Measurements from ENCODE around the gene TLN1. TPM values are rescaled to one million over a fixed set of nuclear protein-coding genes. Genes with fewer than 3 reads are reported as not detected.

Gene TLN1
- total and polyA plus RNA-seq, 8 donors: 53.2 to 399 (median 174) TPM

DNA sequence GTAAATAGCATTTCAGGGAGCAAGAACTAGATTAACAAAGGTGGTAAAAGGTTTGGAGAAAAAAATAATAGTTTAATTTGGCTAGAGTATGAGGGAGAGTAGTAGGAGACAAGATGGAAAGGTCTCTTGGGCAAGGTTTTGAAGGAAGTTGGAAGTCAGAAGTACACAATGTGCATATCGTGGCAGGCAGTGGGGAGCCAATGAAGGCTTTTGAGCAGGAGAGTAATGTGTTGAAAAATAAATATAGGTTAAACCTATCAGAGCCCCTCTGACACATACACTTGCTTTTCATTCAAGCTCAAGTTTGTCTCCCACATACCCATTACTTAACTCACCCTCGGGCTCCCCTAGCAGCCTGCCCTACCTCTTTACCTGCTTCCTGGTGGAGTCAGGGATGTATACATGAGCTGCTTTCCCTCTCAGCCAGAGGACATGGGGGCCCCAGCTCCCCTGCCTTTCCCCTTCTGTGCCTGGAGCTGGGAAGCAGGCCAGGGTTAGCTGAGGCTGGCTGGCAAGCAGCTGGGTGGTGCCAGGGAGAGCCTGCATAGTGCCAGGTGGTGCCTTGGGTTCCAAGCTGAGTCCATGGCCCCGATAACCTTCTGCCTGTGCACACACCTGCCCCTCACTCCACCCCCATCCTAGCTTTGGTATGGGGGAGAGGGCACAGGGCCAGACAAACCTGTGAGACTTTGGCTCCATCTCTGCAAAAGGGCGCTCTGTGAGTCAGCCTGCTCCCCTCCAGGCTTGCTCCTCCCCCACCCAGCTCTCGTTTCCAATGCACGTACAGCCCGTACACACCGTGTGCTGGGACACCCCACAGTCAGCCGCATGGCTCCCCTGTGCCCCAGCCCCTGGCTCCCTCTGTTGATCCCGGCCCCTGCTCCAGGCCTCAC lies 58.6 kb downstream of the TLN1 start, which contains the start of gene CA9:
Gene CA9, plus strand, starts transcription at position 797 of the 893 bp plus-strand sequence. Its CDS starts 32 bp downstream, at position 829.
- 19 to 57% (median 30%) methylated on average over 3 to 10 of the region's 10 CpGs for WGBS, 5 donors
- H3K27ac ChIP-seq: peak within 1 kb of the TSS; percentile 89 to 100 (median 89)
- peaks cover 30 to 72% (median 46%) of the 10 kb centered on the region in 4 donors for H3K4me1 ChIP-seq
- peak; percentile 83 to 95 for DNase-seq
- H3K9me3 ChIP-seq: no peaks in the 10 kb centered on the region
- intact Hi-C loops (cut with DNase I; ENCODE audit: low total_unique reads): no loop called here
- TF ChIP-seq POLR2AphosphoS5 (IDR thresholded peaks at IDR 0.05) (peak in 2 of 3 donors; percentile 75 to 84), POLR2A (IDR thresholded peaks at IDR 0.05) (peak in 1 of 4 donors; percentile 85), EP300 (IDR thresholded peaks at IDR 0.05) (no peak)
- TF ChIP-seq, protein P1, sequence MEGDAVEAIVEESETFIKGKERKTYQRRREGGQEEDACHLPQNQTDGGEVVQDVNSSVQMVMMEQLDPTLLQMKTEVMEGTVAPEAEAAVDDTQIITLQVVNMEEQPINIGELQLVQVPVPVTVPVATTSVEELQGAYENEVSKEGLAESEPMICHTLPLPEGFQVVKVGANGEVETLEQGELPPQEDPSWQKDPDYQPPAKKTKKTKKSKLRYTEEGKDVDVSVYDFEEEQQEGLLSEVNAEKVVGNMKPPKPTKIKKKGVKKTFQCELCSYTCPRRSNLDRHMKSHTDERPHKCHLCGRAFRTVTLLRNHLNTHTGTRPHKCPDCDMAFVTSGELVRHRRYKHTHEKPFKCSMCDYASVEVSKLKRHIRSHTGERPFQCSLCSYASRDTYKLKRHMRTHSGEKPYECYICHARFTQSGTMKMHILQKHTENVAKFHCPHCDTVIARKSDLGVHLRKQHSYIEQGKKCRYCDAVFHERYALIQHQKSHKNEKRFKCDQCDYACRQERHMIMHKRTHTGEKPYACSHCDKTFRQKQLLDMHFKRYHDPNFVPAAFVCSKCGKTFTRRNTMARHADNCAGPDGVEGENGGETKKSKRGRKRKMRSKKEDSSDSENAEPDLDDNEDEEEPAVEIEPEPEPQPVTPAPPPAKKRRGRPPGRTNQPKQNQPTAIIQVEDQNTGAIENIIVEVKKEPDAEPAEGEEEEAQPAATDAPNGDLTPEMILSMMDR (IDR thresholded peaks at IDR 0.05): peak in 1 of 7 experiments; percentile 8
- peaks cover 0 to 12% (median 0%) of the 10 kb centered on the region in 3 donors for H3K27me3 ChIP-seq
- peak within 1 kb of the TSS; percentile 50 to 72 (median 53) for H3K4me3 ChIP-seq
- H3K36me3 ChIP-seq: peaks cover 0 to 5% (median 0%) of the 10 kb centered on the region in 4 donors

DNA sequence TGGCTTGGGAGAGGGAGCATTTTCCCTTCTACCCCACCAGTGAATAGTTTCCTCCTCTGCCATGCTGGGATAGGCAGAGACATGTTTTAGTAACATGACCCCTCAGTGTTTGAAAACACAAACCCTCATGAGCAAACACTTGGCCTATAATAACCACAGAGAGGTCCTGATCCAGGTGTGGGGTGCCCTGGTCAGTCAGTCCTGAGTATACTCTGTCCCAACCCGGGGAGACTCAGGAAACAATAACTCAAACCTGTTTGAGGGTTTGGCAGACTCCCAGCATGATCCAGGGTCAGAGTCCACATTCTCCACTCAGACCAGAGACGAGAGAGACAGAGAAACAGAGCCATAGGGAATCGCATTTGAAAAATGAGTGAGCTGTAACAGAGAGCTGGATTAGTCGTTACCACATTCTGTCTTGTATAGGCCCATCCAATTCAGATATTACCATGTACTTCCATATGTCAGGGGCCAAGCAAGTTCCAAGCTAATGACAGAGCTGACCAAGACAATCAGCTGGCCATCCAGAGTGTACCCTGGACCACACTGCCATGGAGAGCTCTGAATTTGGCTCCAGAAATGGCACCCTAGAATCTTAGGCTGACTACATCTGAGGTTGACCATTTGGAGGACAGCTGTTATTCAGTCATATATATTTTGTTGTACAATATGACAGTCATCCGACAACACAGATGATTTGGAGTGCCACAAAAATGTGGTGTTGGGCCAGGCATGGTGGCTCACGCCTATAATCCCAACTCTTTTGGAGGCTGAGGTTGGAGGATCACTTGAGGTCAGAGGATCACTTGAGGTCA lies 62.5 kb downstream of the TLN1 start:
- TF ChIP-seq POLR2AphosphoS5 (IDR thresholded peaks at IDR 0.05) (peak in 2 of 3 donors; percentile 52 to 79), EP300 (IDR thresholded peaks at IDR 0.05) (no peak)
- Histone ChIP-seq H3K9me3 (no peaks in the 10 kb centered on the region), H3K27ac (peak overlapping the region; percentile 71 to 100 (median 81)), H3K36me3 (no peaks in the 10 kb centered on the region), H3K4me3 (no peak overlapping the region), H3K4me1 (peaks cover 36 to 66% (median 46%) of the 10 kb centered on the region in 4 donors), H3K27me3 (no peaks in the 10 kb centered on the region)
- DNase-seq: peak; percentile 85 to 94
- intact Hi-C loops (cut with DNase I; ENCODE audit: low total_unique reads): no loop called here
- WGBS, 5 donors: 44 to 52% (median 49%) methylated on average over 6 of the region's 6 CpGs

DNA sequence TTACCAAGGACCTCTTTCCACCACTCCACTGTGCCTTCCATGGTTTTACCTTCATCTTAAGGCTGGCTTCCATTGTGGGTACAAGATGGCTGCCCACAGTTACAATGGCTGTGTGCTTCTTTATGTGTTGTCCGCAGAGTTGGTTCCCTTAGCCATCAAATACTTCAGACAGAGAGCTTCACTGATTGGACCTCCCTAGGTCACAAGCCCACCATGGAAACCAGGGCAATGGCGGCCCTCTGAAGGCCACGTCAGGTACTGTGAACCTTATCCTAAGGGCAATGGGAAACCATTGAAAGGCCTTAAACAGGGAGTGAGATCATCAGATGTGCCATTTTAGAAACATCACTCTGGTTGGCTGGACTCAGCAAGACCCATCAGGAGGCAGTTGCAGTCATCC lies 64.1 kb downstream of the TLN1 start:
- 88 to 97% (median 93%) methylated on average over 3 of the region's 3 CpGs for WGBS, 5 donors
- H3K4me1 ChIP-seq: peaks cover 39 to 73% (median 51%) of the 10 kb centered on the region in 4 donors
- no peak for DNase-seq
- H3K27me3 ChIP-seq: no peaks in the 10 kb centered on the region
- H3K36me3 ChIP-seq: no peaks in the 10 kb centered on the region
- peak overlapping the region; percentile 44 to 100 (median 81) for H3K27ac ChIP-seq
- H3K4me3 ChIP-seq: no peak overlapping the region
- TF ChIP-seq POLR2AphosphoS5 (IDR thresholded peaks at IDR 0.05): no peak
- no peak for TF ChIP-seq POLR2A (IDR thresholded peaks at IDR 0.05)
- no peak for TF ChIP-seq EP300 (IDR thresholded peaks at IDR 0.05)
- TF ChIP-seq, protein P1 (IDR thresholded peaks at IDR 0.05): peak in 1 of 7 experiments; percentile 6
- intact Hi-C loops (cut with DNase I; ENCODE audit: low total_unique reads): no loop called here
- H3K9me3 ChIP-seq: no peaks in the 10 kb centered on the region

DNA sequence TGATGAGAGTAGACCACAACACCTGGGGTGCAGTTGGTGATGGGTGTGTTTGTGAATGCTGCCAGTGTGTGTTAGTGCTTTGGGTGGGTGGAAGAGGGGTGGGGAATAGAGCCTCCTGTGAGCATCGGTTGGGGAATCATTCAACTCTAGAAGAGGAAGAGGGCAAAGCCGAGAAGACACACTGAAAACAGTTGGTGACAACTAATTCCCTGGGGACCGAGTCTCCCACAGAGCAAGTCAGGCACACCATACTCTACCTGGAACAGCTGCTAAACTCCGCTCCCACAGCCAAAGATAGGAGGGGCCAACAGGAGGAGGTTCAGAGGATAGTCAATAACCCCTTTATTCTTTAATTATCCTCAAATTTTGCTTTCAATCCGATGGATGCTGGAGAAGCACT lies 65.4 kb downstream of the TLN1 start:
- Histone ChIP-seq H3K9me3 (no peaks in the 10 kb centered on the region), H3K36me3 (peaks cover 0 to 11% (median 2%) of the 10 kb centered on the region in 4 donors), H3K27ac (peak overlapping the region in 3 of 5 donors; percentile 83 to 100 (median 99)), H3K4me3 (no peak overlapping the region), H3K27me3 (no peaks in the 10 kb centered on the region), H3K4me1 (peaks cover 45 to 73% (median 57%) of the 10 kb centered on the region in 4 donors)
- no peak for DNase-seq
- TF ChIP-seq, protein P1 (IDR thresholded peaks at IDR 0.05): no peak
- TF ChIP-seq POLR2A (IDR thresholded peaks at IDR 0.05) (no peak), POLR2AphosphoS5 (IDR thresholded peaks at IDR 0.05) (no peak), EP300 (IDR thresholded peaks at IDR 0.05) (no peak)
- intact Hi-C loops (cut with DNase I; ENCODE audit: low total_unique reads): no loop called here
- WGBS, 5 donors: 88 to 95% (median 93%) methylated on average over 5 of the region's 5 CpGs
